ENCODE measurements around the gene S100A3.

S100A3 gene

DNA sequence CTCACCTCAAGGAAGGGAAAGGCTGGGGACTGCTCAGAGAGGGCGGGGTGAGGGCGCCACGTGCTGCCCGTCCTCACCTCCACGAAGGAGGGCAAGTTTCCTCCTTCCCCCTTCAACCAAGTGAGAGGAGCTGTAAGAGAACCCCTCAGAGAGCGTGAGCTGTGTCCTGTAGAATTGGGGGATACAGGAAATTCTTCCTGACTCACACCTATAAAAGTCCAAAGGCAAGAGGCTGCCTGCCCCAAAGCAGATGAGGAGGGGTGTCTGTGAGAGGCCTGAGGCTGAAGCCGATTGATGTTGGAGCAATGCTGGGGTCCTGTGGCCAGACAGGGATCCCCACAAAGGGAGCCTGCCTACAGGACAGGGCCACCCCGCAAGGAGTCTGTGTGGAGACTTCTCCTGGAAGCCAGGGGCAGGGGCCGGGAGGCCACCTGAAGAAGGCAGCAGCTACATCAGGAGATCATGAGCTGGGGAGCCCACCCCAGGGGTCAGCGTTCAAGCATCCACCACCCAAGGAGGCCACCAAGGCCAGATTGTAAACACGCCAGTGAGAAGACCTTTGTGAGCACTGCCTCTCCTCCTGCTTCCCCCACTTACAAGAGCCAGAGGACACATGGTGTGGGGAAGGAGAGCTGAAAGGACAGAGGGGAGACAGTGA is 41.0 kb downstream of the S100A3 start:
- DNase-seq: no peak

DNA sequence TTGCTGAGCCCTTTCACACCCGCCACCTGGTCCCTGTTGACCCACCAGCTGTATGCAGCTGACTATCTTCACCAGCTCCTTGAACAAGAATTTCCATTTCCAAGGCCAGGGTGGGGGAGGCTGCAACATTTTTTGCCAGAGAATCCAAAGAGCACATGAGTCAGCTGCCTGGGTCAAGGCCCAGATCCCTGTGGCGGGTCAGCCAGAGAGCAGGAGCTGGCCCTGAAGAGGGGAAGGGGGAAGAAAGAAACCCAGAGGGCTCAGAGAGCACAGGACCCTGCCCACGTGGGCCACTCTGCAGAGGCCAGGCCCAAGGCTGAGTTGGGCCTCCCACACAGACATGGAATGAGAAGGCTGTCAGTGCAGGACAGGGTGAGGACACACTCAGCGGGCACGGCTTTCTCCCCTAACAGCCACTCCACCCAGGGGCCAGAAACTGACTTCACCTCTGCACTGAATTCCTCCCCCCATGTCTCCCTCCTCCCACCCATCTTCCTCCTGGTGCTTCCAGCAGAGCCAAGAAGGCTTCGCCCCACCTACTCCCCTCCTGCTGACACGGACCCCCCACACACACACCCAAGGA is 42.1 kb downstream of the S100A3 start:
- no peak for DNase-seq

DNA sequence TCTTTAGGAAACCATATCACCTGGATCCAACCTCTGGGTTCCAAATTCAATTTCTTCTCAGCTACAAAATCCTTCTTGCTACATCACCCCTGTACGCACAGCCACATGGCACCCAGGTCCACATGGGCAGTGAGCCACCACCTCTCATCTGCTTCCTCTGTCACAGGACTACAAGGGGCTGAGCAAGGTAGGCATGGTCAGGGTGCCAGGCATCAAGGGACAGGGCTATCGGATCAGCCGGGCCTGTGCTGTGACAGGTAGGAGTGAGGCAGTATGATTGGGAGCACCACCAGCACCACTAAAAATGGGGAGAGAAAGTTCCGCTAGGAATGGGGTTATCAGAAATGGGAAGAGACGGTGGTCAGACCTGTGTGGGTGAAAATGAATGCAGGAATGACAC is 42.7 kb downstream of the S100A3 start:
- no peak for DNase-seq

GRCh38 chr1:153505576-153505975 is 43.5 kb downstream of the S100A3 start:
- no peak for DNase-seq

- DNase-seq: no peak
Measured at GRCh38 chr1:153503766-153504165, 45.3 kb downstream of the S100A3 start.

DNA sequence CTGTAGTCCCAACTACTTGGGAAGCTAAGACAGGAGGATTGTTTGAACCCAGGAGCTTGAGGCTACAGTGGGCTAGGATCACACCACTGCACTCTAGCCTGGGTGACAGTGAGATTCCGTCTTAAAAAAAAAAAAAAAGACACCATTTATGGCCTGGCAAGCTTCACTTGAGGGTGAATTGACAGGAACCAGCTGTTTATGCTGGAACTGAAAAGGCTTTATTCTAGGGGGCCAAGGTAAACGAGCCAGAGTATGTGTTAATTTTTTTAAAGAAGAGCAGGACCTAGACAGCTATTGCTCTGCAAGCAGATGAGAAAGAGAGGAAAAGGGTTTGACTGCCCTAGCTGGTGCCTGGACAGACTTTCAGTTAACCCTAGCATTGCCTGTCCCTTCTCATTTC is 50.3 kb downstream of the S100A3 start:
- no peak for DNase-seq

All from NCI-H1436 treated with DMSO at 0.1 percent for 48 hours (cell line).